Measurements from ENCODE around the gene KDM3B. TPM values are rescaled to one million over a fixed set of nuclear protein-coding genes. Genes with fewer than 3 reads are reported as not detected.

KDM3B gene
- total and polyA plus RNA-seq, 2 experiments from 2014 or later: 25.8 to 86.6 TPM

DNA sequence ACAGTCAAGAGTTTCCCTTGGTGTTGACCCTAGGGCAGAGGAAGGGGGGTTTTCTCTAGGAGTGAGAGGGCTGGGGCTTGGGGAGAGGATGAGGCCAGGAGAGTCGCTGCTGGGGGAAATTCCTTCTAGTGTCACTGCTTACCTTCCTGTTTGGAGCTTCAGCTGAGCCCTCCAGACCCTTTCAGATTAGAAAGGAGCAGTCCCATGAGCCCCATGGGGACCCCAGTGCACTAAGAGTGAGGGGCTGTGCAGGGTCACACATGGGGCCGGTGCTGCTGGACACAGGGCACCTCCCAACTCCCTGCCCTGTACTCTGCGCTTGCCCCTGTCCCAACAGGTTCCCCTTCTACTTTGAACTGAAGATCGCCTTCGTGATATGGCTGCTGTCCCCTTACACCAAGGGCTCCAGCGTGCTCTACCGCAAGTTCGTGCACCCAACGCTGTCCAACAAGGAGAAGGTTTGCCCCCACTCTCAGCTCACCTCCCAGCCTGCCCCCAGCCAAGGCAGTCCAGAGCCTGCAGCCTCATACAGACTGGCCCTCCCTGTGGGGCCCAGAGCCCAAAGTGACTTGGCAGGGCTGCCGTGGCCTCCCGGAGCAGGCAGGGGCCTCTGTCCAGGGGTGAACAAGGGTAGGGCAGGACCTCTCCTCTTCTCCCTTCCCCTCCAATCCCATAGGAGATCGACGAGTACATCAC, 91.7 kb downstream of the KDM3B start (continued):
- TF ChIP-seq, protein P1, sequence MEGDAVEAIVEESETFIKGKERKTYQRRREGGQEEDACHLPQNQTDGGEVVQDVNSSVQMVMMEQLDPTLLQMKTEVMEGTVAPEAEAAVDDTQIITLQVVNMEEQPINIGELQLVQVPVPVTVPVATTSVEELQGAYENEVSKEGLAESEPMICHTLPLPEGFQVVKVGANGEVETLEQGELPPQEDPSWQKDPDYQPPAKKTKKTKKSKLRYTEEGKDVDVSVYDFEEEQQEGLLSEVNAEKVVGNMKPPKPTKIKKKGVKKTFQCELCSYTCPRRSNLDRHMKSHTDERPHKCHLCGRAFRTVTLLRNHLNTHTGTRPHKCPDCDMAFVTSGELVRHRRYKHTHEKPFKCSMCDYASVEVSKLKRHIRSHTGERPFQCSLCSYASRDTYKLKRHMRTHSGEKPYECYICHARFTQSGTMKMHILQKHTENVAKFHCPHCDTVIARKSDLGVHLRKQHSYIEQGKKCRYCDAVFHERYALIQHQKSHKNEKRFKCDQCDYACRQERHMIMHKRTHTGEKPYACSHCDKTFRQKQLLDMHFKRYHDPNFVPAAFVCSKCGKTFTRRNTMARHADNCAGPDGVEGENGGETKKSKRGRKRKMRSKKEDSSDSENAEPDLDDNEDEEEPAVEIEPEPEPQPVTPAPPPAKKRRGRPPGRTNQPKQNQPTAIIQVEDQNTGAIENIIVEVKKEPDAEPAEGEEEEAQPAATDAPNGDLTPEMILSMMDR (conservative IDR thresholded peaks at IDR 0.05; ENCODE audit: low read depth in 2 of 2): no peak
- TF ChIP-seq ZNF331 (CRISPR knock-in tag; IDR thresholded peaks at IDR 0.05; ENCODE audit: low read depth) (no peak), EZH2phosphoT487 (IDR thresholded peaks at IDR 0.05; ENCODE audit: unreplicated experiment) (no peak)
- TF ChIP-seq, protein P2, sequence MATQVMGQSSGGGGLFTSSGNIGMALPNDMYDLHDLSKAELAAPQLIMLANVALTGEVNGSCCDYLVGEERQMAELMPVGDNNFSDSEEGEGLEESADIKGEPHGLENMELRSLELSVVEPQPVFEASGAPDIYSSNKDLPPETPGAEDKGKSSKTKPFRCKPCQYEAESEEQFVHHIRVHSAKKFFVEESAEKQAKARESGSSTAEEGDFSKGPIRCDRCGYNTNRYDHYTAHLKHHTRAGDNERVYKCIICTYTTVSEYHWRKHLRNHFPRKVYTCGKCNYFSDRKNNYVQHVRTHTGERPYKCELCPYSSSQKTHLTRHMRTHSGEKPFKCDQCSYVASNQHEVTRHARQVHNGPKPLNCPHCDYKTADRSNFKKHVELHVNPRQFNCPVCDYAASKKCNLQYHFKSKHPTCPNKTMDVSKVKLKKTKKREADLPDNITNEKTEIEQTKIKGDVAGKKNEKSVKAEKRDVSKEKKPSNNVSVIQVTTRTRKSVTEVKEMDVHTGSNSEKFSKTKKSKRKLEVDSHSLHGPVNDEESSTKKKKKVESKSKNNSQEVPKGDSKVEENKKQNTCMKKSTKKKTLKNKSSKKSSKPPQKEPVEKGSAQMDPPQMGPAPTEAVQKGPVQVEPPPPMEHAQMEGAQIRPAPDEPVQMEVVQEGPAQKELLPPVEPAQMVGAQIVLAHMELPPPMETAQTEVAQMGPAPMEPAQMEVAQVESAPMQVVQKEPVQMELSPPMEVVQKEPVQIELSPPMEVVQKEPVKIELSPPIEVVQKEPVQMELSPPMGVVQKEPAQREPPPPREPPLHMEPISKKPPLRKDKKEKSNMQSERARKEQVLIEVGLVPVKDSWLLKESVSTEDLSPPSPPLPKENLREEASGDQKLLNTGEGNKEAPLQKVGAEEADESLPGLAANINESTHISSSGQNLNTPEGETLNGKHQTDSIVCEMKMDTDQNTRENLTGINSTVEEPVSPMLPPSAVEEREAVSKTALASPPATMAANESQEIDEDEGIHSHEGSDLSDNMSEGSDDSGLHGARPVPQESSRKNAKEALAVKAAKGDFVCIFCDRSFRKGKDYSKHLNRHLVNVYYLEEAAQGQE (IDR thresholded peaks at IDR 0.05; ENCODE audit: unreplicated experiment): no peak

DNA sequence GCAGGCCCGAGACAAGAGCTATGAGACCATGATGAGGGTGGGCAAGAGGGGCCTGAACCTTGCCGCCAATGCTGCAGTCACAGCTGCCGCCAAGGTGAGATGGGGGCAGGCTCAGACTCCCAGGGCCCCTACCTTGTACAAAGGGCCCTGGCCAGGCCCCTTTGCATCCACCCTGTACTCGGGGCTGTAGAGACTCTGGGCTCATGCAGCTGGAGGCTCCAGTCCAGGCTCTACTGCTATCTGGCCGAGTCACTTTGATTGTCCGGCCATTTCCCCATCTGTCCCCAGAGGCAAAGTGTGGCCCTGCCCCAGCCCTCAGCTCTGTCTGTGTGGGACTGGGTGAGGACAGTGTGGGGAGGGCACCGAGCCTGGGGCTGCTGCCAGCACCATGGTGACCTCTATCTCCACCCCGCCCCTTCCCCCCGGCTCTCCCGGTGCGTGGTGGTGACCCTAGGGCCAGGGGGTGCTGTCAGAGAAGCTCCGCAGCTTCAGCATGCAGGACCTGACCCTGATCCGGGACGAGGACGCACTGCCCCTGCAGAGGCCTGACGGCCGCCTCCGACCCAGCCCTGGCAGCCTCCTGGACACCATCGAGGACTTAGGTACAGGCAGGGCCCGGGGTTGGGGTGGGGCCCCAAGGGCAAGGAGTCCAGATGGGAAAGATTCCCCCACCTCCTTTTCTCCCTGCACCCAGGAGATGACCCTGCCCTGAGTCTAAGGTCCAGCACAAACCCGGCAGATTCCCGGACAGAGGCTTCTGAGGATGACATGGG, 92.5 kb downstream of the KDM3B start:
- Mint-ChIP-seq H3K4me1 (peaks cover 25% of the 10 kb centered on the region), H3K27me3 (ENCODE audit: insufficient read depth, low read depth, poor library complexity) (peaks cover 19% of the 10 kb centered on the region), H3K27ac (no peak overlapping the region), H3K36me3 (ENCODE audit: low read depth) (peaks cover 7% of the 10 kb centered on the region; the same call in 1 of the 3 replicates), H3K9me3 (no peaks in the 10 kb centered on the region), H3K4me3 (no peak overlapping the region)
- Histone ChIP-seq H3K27ac (ENCODE audit: low read depth) (no peak overlapping the region), H4K20me1 (replicated peaks; ENCODE audit: insufficient read depth) (no peaks in the 10 kb centered on the region), H3K27me3 (ENCODE audit: insufficient read depth) (no peaks in the 10 kb centered on the region), H3K4me3 (no peak overlapping the region), H2AFZ (no peak overlapping the region), H3K4me1 (ENCODE audit: insufficient read depth) (peaks cover 5% of the 10 kb centered on the region), H3K79me2 (replicated peaks; ENCODE audit: insufficient read depth) (no peaks in the 10 kb centered on the region), H3K36me3 (ENCODE audit: insufficient read depth) (no peaks in the 10 kb centered on the region), H3K9me2 (ENCODE audit: insufficient read depth) (no peaks in the 10 kb centered on the region), H3F3A (replicated peaks; ENCODE audit: low read depth) (no peaks in the 10 kb centered on the region), H3K4me2 (no peak overlapping the region)
- no peak for DNase-seq (ENCODE audit: low spot score)
- ATAC-seq: no peak
- no peak for TF ChIP-seq CREB1 (CRISPR knock-in tag; IDR thresholded peaks at IDR 0.05; ENCODE audit: low read depth)
- TF ChIP-seq EZH2phosphoT487 (IDR thresholded peaks at IDR 0.05; ENCODE audit: unreplicated experiment): no peak
- TF ChIP-seq ZNF331 (CRISPR knock-in tag; IDR thresholded peaks at IDR 0.05; ENCODE audit: low read depth): no peak
- TF ChIP-seq, protein P3, sequence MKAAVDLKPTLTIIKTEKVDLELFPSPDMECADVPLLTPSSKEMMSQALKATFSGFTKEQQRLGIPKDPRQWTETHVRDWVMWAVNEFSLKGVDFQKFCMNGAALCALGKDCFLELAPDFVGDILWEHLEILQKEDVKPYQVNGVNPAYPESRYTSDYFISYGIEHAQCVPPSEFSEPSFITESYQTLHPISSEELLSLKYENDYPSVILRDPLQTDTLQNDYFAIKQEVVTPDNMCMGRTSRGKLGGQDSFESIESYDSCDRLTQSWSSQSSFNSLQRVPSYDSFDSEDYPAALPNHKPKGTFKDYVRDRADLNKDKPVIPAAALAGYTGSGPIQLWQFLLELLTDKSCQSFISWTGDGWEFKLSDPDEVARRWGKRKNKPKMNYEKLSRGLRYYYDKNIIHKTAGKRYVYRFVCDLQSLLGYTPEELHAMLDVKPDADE (IDR thresholded peaks at IDR 0.05): no peak
- no peak for TF ChIP-seq STAT1 (IDR thresholded peaks at IDR 0.05; ENCODE audit: unreplicated experiment)
- TF ChIP-seq NANOG (IDR thresholded peaks at IDR 0.05; ENCODE audit: borderline replicate concordance): no peak
- no peak for TF ChIP-seq JUNB (IDR thresholded peaks at IDR 0.05; ENCODE audit: unreplicated experiment)
- no peak for TF ChIP-seq EZH2 (IDR thresholded peaks at IDR 0.05; ENCODE audit: low read depth, unreplicated experiment)
- TF ChIP-seq, protein P2 (IDR thresholded peaks at IDR 0.05; ENCODE audit: unreplicated experiment): no peak
- TF ChIP-seq ZNF114 (CRISPR knock-in tag; IDR thresholded peaks at IDR 0.05): no peak
- TF ChIP-seq, protein P1 (conservative IDR thresholded peaks at IDR 0.05; ENCODE audit: low read depth in 2 of 2): no peak
- TF ChIP-seq POLR2AphosphoS5 (IDR thresholded peaks at IDR 0.05; ENCODE audit: low read depth): no peak

Data from GM23338 (cell line).